ENCODE measurements around the gene TRIM71.

Gene TRIM71

GRCh38 chr3:32880225-32880624 lies 62.4 kb downstream of the TRIM71 start:
- Histone ChIP-seq H3K27ac (ENCODE audit: low read depth, low read length) (no peak overlapping the region), H3K27me3 (ENCODE audit: control insufficient read depth, insufficient read depth, low read length) (no peaks in the 10 kb centered on the region), H3K9me3 (ENCODE audit: control insufficient read depth, insufficient read depth, low read depth, low read length) (no peaks in the 10 kb centered on the region), H3K4me1 (ENCODE audit: control insufficient read depth, insufficient read depth, low read length) (peaks cover 43% of the 10 kb centered on the region), H3K4me3 (ENCODE audit: low read depth, low read length) (no peak overlapping the region), H3K36me3 (ENCODE audit: control insufficient read depth, insufficient read depth, low read length) (peaks cover 94% of the 10 kb centered on the region), H3K9ac (ENCODE audit: low read length) (no peak overlapping the region)

DNA sequence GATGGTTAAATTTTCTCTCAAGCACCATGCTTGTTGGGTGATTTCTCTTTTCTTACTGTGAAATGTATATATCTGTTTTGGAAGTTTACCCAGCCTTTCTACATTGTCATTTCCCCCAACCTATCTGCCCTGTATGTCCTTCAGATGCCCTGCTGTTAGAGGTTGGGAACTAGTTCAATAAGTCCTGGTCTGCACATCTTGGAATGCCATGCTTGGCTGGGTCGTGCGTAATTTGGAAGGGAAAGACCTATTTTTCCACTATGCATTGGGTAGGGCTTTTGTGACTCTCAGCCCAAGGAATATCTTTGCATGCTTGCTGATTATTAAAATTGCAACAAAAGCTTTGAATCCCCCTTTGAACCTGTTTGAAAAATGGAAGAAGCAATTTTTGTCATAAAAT lies 63.8 kb downstream of the TRIM71 start:
- no peak overlapping the region for H3K27ac ChIP-seq (ENCODE audit: low read depth, low read length)
- H3K27me3 ChIP-seq (ENCODE audit: control insufficient read depth, insufficient read depth, low read length), result no peaks in the 10 kb centered on the region
- H3K4me3 ChIP-seq (ENCODE audit: low read depth, low read length), result no peak overlapping the region
- H3K36me3 ChIP-seq (ENCODE audit: control insufficient read depth, insufficient read depth, low read length), result peaks cover 94% of the 10 kb centered on the region
- no peak overlapping the region for H3K9ac ChIP-seq (ENCODE audit: low read length)
- no peaks in the 10 kb centered on the region for H3K9me3 ChIP-seq (ENCODE audit: control insufficient read depth, insufficient read depth, low read depth, low read length)
- H3K4me1 ChIP-seq (ENCODE audit: control insufficient read depth, insufficient read depth, low read length), result peaks cover 35% of the 10 kb centered on the region

DNA sequence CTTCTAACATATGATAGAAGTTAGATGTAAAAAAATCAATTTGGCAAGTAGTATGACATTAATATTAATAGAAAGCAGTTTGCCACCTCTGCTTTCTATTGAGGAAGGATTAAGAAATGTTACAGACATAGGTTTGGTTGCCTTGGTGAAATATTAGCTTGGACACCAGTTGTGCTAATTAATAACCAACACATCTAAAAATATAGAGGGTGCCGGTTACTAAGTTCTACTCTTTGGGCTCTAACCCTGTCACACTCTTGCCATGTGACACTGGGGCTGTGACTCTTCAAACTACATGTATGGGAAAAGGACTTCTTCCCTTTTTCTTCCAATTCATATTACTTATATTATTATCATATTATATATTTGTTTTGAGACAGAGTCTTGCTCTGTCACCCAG lies 64.4 kb downstream of the TRIM71 start:
- H3K27me3 ChIP-seq (ENCODE audit: control insufficient read depth, insufficient read depth, low read length), result no peaks in the 10 kb centered on the region
- H3K4me1 ChIP-seq (ENCODE audit: control insufficient read depth, insufficient read depth, low read length), result peaks cover 35% of the 10 kb centered on the region
- H3K4me3 ChIP-seq (ENCODE audit: low read depth, low read length), result no peak overlapping the region
- H3K9me3 ChIP-seq (ENCODE audit: control insufficient read depth, insufficient read depth, low read depth, low read length), result no peaks in the 10 kb centered on the region
- H3K9ac ChIP-seq (ENCODE audit: low read length), result no peak overlapping the region
- H3K36me3 ChIP-seq (ENCODE audit: control insufficient read depth, insufficient read depth, low read length), result peaks cover 94% of the 10 kb centered on the region
- no peak overlapping the region for H3K27ac ChIP-seq (ENCODE audit: low read depth, low read length)

GRCh38 chr3:32882603-32883025 lies 64.8 kb downstream of the TRIM71 start:
- no peak overlapping the region for H3K9ac ChIP-seq (ENCODE audit: low read length)
- H3K4me3 ChIP-seq (ENCODE audit: low read depth, low read length), result no peak overlapping the region

GRCh38 chr3:32883817-32884216 lies 66.0 kb downstream of the TRIM71 start:
- no peaks in the 10 kb centered on the region for H3K9me3 ChIP-seq (ENCODE audit: control insufficient read depth, insufficient read depth, low read depth, low read length)
- H3K4me1 ChIP-seq (ENCODE audit: control insufficient read depth, insufficient read depth, low read length), result peaks cover 32% of the 10 kb centered on the region
- H3K27ac ChIP-seq (ENCODE audit: low read depth, low read length), result no peak overlapping the region
- H3K9ac ChIP-seq (ENCODE audit: low read length), result no peak overlapping the region
- peaks cover 94% of the 10 kb centered on the region for H3K36me3 ChIP-seq (ENCODE audit: control insufficient read depth, insufficient read depth, low read length)
- no peak overlapping the region for H3K4me3 ChIP-seq (ENCODE audit: low read depth, low read length)
- H3K27me3 ChIP-seq (ENCODE audit: control insufficient read depth, insufficient read depth, low read length), result no peaks in the 10 kb centered on the region

More at GRCh38 chr3:32882603-32883025, 64.8 kb downstream of the TRIM71 start:
- Histone ChIP-seq H3K9me3 (ENCODE audit: control insufficient read depth, insufficient read depth, low read depth, low read length) (no peaks in the 10 kb centered on the region), H3K27ac (ENCODE audit: low read depth, low read length) (no peak overlapping the region), H3K36me3 (ENCODE audit: control insufficient read depth, insufficient read depth, low read length) (peaks cover 94% of the 10 kb centered on the region), H3K27me3 (ENCODE audit: control insufficient read depth, insufficient read depth, low read length) (no peaks in the 10 kb centered on the region), H3K4me1 (ENCODE audit: control insufficient read depth, insufficient read depth, low read length) (peaks cover 35% of the 10 kb centered on the region)

- H3K9me3 ChIP-seq (ENCODE audit: control insufficient read depth, insufficient read depth, low read depth, low read length), result no peaks in the 10 kb centered on the region
- H3K4me1 ChIP-seq (ENCODE audit: control insufficient read depth, insufficient read depth, low read length), result peaks cover 29% of the 10 kb centered on the region
- H3K27me3 ChIP-seq (ENCODE audit: control insufficient read depth, insufficient read depth, low read length), result no peaks in the 10 kb centered on the region
- H3K4me3 ChIP-seq (ENCODE audit: low read depth, low read length), result no peak overlapping the region
- peaks cover 92% of the 10 kb centered on the region for H3K36me3 ChIP-seq (ENCODE audit: control insufficient read depth, insufficient read depth, low read length)
- no peak overlapping the region for H3K9ac ChIP-seq (ENCODE audit: low read length)
- no peak overlapping the region for H3K27ac ChIP-seq (ENCODE audit: low read depth, low read length)
Measured at GRCh38 chr3:32884591-32884990, 66.8 kb downstream of the TRIM71 start.

DNA sequence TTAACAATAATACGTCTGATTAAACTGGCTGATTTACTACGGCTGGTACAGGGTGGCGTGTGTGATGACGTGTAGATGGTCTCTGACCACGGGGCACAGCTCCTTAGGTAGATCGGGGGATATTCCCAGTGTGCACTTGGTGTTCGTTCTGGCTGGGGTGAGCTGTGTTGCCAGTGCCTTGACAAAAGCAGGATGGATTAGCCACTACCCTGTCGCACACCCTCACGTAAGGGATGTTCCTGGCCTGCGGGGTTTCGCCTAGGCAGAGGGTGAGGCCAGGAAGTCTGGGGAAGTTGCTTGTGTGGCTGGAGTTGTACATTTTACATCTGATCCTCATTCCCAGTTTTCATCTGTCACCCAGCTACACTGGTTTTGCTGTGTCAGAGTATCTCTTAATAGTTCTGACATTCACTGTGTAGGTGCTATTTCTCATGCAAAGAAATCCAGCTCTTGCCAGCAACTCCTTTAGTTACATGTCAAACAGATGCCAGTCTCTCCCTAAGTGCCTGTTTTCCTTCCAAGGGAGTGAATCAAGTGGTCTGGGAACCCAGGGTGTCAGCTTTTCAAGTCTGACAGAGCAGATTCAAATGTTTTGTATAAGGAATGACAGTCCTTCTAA lies 67.6 kb downstream of the TRIM71 start:
- peaks cover 94% of the 10 kb centered on the region for H3K36me3 ChIP-seq (ENCODE audit: control insufficient read depth, insufficient read depth, low read length)
- H3K4me1 ChIP-seq (ENCODE audit: control insufficient read depth, insufficient read depth, low read length), result peaks cover 28% of the 10 kb centered on the region
- H3K27me3 ChIP-seq (ENCODE audit: control insufficient read depth, insufficient read depth, low read length), result no peaks in the 10 kb centered on the region
- H3K4me3 ChIP-seq (ENCODE audit: low read depth, low read length), result no peak overlapping the region
- no peak overlapping the region for H3K9ac ChIP-seq (ENCODE audit: low read length)
- no peaks in the 10 kb centered on the region for H3K9me3 ChIP-seq (ENCODE audit: control insufficient read depth, insufficient read depth, low read depth, low read length)
- no peak overlapping the region for H3K27ac ChIP-seq (ENCODE audit: low read depth, low read length)

- peaks cover 96% of the 10 kb centered on the region for H3K36me3 ChIP-seq (ENCODE audit: control insufficient read depth, insufficient read depth, low read length)
- H3K9me3 ChIP-seq (ENCODE audit: control insufficient read depth, insufficient read depth, low read depth, low read length), result no peaks in the 10 kb centered on the region
- H3K4me3 ChIP-seq (ENCODE audit: low read depth, low read length), result no peak overlapping the region
- no peak overlapping the region for H3K27ac ChIP-seq (ENCODE audit: low read depth, low read length)
- H3K9ac ChIP-seq (ENCODE audit: low read length), result no peak overlapping the region
- peaks cover 25% of the 10 kb centered on the region for H3K4me1 ChIP-seq (ENCODE audit: control insufficient read depth, insufficient read depth, low read length)
- H3K27me3 ChIP-seq (ENCODE audit: control insufficient read depth, insufficient read depth, low read length), result no peaks in the 10 kb centered on the region
Measured at GRCh38 chr3:32886296-32886695, 68.5 kb downstream of the TRIM71 start.

DNA sequence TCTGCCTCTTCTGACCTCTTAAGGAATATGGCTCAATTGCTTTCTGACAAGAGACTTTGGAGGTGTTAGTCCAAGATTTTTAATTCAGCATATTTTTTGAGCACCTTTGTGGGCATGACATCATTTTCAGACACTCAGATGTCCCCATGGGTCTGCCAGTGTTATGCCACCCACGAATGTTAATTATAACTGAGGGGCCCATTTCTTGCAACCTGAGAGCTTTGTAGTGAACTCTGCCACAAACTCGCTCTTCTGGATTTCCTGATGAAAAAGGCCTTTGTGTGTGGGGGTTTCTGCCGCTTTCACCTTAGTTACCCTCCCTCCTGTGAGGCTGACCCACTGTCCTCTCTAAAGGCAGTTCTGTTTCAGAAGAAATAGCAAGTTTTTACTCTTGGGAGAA lies 69.1 kb downstream of the TRIM71 start:
- H3K27ac ChIP-seq (ENCODE audit: low read depth, low read length), result no peak overlapping the region
- no peak overlapping the region for H3K4me3 ChIP-seq (ENCODE audit: low read depth, low read length)
- H3K36me3 ChIP-seq (ENCODE audit: control insufficient read depth, insufficient read depth, low read length), result peaks cover 96% of the 10 kb centered on the region
- H3K9ac ChIP-seq (ENCODE audit: low read length), result no peak overlapping the region
- H3K9me3 ChIP-seq (ENCODE audit: control insufficient read depth, insufficient read depth, low read depth, low read length), result no peaks in the 10 kb centered on the region
- H3K27me3 ChIP-seq (ENCODE audit: control insufficient read depth, insufficient read depth, low read length), result no peaks in the 10 kb centered on the region
- H3K4me1 ChIP-seq (ENCODE audit: control insufficient read depth, insufficient read depth, low read length), result peaks cover 20% of the 10 kb centered on the region

- Histone ChIP-seq H3K27me3 (ENCODE audit: control insufficient read depth, insufficient read depth, low read length) (no peaks in the 10 kb centered on the region), H3K27ac (ENCODE audit: low read depth, low read length) (no peak overlapping the region), H3K36me3 (ENCODE audit: control insufficient read depth, insufficient read depth, low read length) (peaks cover 97% of the 10 kb centered on the region), H3K4me1 (ENCODE audit: control insufficient read depth, insufficient read depth, low read length) (peaks cover 16% of the 10 kb centered on the region; the same call in 1 of the 2 replicates), H3K9ac (ENCODE audit: low read length) (no peak overlapping the region), H3K9me3 (ENCODE audit: control insufficient read depth, insufficient read depth, low read depth, low read length) (no peaks in the 10 kb centered on the region), H3K4me3 (ENCODE audit: low read depth, low read length) (no peak overlapping the region)
Measured at GRCh38 chr3:32888739-32889138, 70.9 kb downstream of the TRIM71 start.

- H3K27me3 ChIP-seq (ENCODE audit: control insufficient read depth, insufficient read depth, low read length), result no peaks in the 10 kb centered on the region
- H3K4me1 ChIP-seq (ENCODE audit: control insufficient read depth, insufficient read depth, low read length), result 0 out of 2 replicates have a peak, but pooled peaks cover 6% of the 10 kb centered on the region
- no peak overlapping the region for H3K4me3 ChIP-seq (ENCODE audit: low read depth, low read length)
- H3K27ac ChIP-seq (ENCODE audit: low read depth, low read length), result no peak overlapping the region
- H3K9me3 ChIP-seq (ENCODE audit: control insufficient read depth, insufficient read depth, low read depth, low read length), result no peaks in the 10 kb centered on the region
- H3K9ac ChIP-seq (ENCODE audit: low read length), result no peak overlapping the region
- peaks cover 97% of the 10 kb centered on the region for H3K36me3 ChIP-seq (ENCODE audit: control insufficient read depth, insufficient read depth, low read length)
Measured at GRCh38 chr3:32890420-32891276, 72.9 kb downstream of the TRIM71 start.

All from HUES6 (cell line).